ENCODE data around the gene FGF14. TPM values are rescaled to one million over a fixed set of nuclear protein-coding genes. Genes with fewer than 3 reads are reported as not detected.
A peak's percentile ranks its signal among the peaks of the same experiment; 100 is the strongest.

Gene FGF14
- polyA plus RNA-seq, 1 donor, result 0.23 TPM

DNA sequence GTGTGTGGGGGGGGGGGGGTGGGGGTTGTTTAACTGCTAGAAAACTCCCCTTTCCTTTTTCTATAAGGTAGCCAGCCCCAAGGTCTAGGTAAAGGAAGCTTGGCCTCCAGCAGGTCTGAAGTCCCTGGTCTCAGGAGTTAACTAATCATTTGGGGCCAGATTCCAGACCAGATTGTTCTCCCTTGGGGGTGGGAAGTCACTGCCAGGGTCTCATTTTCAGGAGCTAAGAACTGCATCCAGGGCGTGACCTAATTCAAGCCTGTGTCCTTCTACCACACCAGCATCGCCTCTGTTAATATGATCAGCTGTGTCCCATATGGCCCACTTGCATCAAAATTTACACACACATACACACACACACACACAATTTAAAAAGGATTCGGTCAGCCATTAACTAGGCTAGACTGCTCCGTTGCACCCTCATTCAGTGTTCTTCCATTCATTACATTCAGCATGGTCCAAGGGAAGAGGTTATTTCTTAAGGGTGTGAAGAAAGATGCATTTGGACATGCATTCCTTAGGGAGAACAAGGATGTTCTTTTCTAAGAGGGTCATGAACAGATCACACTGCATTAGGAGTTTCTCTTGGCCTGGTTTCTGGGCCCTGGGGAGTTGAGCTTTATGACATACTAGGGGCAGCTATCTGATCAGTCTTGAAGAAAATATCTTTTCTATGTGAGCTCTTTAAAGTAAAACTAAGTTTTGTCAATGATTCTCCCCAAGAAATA is 91.0 kb downstream of the FGF14 start:
- no peak for DNase-seq (ENCODE audit: low read depth)

- DNase-seq (ENCODE audit: low read depth), result no peak
Observed at GRCh38 chr13:102309110-102309509, 92.7 kb downstream of the FGF14 start.

DNA sequence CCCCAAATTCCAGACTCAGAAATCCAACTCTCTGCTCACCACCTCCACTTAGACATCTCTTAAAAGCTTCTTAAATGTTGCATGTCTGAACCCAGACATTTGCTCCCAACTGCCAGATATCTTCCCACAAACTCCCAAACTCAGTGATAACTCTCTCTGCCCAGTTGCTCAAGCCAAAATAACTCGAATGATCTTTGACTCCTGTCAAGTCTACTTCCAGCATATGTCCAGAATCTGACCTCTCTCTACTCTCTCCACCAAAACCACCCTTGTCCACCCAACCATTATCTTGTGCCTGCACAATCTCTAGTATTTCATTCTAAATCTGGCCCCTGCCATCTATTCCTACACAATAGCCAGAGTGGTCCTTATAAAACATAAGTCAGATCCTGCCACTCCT is 99.3 kb downstream of the FGF14 start:
- no peak for DNase-seq (ENCODE audit: low read depth)

GRCh38 chr13:102300379-102300778 is 101.5 kb downstream of the FGF14 start:
- DNase-seq (ENCODE audit: low read depth), result no peak

DNA sequence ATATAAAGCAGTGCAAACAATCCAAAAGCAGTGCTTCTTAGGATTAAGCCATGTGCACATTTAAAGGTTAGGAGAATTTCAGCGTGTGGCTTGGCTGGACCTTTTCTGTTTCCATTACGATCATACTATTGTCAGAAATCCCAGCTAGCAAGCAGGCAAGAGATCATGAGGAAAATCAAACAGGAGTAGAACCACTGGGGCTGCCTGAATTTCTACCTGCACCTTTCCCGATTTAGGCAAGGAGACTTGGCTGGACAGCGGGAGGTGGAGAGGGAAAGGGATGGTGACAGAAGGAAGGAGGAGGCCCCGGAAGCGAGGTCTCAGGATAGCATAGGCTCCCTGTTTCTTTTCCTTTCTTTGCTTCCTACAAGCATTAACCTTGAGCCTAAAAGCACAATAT is 102.5 kb downstream of the FGF14 start:
- no peak for DNase-seq (ENCODE audit: low read depth)

DNA sequence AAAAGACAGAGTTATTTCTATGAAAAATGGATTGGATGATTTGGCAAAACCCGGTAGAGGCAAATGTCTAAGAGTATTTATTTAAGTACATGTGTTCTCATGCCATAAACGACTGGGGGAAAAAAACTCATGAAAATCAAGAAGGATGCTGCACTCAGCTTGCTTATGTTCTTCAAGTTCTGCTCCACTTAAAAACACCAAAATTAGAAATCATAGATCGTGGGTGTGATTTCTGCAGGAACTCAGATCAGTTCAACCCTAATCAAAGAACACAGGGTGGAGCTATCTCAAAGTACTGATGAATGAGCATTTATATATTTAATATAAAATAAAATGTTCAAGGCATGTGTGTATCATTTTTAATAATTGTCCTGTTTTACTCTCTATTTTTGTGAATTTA is 103.8 kb downstream of the FGF14 start:
- no peak for DNase-seq (ENCODE audit: low read depth)

GRCh38 chr13:102295316-102296048 is 106.4 kb downstream of the FGF14 start:
- no peak for DNase-seq (ENCODE audit: low read depth)

DNA sequence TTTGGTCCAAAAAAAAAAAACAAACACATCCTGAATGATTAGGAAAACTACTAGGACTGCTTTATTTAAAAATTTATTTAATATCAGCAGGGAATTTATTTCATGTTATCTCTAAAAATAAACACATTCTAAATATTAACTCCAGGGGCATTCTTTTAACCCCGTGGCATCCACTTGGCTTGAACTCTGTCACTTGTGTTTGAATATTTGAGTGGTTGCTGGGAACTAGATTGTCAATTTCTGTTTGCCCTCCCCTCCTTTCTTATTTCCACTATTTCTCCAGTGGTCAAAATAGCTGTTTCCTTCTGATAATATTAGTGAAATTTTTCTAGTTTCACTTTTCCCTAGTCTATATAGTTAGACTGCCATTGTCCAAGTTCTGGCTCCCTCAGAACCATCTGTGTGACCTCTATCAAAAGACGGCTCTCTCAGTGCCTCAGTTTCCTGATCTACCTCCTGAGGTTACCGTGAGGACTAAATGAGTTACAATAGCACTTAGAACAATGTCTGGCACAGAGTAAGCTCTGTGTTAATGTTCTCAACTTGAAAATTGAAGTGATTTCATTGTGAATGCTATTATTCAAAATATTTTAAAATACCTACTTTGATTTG is 107.3 kb downstream of the FGF14 start:
- DNase-seq (ENCODE audit: low read depth), result no peak

DNA sequence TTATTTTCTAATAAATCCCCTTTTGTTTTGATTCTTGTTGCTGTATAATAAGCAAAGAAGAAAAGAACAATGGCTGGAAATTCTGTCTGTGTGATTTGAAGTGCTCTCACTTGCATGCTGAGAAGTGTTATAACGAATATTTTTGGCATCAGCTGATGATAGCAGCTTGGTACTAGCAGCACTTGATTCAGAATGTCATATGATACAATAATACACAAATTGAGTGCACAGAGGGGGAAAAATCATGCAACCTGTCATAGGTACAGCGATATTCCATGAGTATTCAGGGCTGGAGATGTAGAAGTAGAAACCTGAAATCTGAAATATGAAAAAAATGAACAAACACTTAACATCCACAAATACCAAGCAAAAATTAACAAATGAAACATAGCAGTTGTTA is 108.1 kb downstream of the FGF14 start:
- DNase-seq (ENCODE audit: low read depth), result no peak

DNA sequence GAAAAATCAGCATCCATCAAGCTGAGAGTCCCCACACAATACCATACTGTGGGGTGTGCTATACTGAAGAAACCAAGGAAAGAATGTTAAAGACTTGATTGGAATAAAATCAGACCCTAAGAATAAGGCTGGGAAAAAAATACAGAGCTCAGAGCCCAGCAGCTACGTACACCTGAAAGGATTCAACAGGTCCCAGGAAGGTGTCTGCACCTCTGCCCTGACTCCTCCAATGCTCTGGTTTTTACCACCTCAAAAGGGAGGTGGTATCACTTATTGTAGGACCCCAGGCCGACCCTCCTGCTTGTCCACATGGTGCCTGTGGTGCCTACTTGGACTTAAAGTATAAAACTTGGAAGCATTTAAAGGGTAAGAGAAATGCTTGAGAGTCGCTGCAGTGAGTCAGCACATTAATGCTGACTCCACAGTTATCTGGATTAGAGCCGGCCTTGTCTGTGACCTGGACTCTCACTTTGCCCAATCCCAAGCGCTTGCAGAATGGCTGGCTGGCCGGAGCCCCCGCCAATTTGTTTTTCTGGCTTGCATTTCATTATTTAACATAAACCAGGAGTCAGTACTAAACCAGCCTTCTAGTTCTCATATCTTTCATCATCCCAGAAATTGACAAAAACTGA is 110.1 kb downstream of the FGF14 start:
- no peak for DNase-seq (ENCODE audit: low read depth)

- DNase-seq (ENCODE audit: low read depth), result no peak
Observed at GRCh38 chr13:102289606-102290005, 112.2 kb downstream of the FGF14 start.

DNA sequence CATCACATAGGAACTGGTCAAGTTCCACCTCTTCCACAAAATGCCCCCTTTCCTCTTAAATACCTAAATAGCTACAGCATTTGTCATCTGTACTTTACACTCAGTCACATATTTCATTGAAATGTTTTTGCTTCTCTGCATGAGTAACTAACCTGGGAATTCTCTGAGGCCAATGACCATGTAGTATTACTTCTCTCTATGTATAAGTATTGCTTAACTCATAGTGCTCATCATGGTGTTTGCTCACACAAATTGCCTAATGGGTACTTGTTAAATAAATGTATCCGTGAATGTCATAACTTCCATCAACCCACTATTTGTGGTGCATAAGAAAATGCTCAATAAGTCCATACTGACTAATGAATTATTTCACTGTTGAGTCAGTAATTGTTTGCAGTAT is 115.5 kb downstream of the FGF14 start:
- no peak for DNase-seq (ENCODE audit: low read depth)

- no peak for DNase-seq (ENCODE audit: low read depth)
Observed at GRCh38 chr13:102280366-102280765, 121.5 kb downstream of the FGF14 start.

- no peak for DNase-seq (ENCODE audit: low read depth)
Observed at GRCh38 chr13:102277286-102277685, 124.6 kb downstream of the FGF14 start.

GRCh38 chr13:102276404-102276803 is 125.4 kb downstream of the FGF14 start:
- no peak for DNase-seq (ENCODE audit: low read depth)

DNA sequence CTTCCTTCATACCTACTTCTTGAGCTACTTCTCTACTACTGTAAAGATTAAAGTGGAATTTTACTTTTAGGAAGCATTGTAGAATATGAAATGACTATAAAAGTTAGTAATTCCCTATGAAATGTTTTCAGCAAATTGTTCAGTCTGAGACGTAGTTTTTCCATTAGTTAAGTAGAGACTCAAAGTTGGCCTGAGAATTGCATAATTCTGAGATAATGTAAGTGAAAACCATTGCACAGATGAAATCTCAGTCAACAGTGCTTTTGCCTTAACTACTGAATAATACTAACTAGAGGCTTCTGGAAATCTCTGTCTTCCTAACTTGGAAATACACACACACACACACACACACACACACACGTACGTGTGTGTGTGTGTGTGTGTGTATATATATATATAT is 125.9 kb downstream of the FGF14 start:
- peak; percentile 78 for DNase-seq (ENCODE audit: low read depth)

GRCh38 chr13:102273111-102273510 is 128.7 kb downstream of the FGF14 start:
- DNase-seq (ENCODE audit: low read depth), result no peak

DNA sequence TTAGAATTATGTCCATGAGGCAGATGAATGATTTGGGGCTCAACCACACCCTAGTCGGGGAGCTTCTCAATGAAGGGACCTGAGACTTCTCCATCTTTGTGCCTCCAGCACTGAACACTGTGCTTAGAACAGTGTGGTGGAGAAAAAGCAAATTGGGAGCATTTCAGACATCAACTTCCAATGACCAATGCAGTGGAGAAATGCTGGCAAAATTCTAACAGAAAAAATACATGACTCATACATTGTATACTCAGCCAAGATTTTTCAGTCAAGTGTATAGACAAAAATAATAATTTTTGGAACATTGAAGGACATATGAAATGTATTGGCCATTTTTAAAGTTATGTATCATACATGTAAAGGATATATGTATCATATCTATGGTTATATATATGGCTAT is 134.7 kb downstream of the FGF14 start:
- DNase-seq (ENCODE audit: low read depth), result no peak

DNA sequence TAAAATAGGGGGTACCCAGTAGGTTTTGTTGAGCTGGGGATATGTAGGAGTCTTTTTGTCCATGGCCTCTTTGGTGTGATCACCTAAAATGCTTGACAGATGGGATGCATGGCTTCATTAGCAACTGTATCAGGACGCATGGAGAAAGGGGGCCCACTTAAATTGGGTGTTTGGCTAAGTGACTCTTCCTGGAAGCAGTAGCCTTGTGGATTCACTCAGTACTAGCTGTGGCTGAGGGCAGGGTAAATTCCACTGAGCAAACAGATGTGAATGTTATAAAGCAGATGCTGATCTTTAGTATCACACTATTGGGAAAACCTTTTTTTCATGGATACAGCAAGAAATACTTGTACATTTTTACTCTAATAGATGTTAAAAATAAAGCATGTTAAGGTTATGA is 140.0 kb downstream of the FGF14 start:
- no peak for DNase-seq (ENCODE audit: low read depth)

- no peak for DNase-seq (ENCODE audit: low read depth)
Observed at GRCh38 chr13:102261316-102261715, 140.5 kb downstream of the FGF14 start.

- no peak for DNase-seq (ENCODE audit: low read depth)
Observed at GRCh38 chr13:102260256-102260655, 141.6 kb downstream of the FGF14 start.

DNA sequence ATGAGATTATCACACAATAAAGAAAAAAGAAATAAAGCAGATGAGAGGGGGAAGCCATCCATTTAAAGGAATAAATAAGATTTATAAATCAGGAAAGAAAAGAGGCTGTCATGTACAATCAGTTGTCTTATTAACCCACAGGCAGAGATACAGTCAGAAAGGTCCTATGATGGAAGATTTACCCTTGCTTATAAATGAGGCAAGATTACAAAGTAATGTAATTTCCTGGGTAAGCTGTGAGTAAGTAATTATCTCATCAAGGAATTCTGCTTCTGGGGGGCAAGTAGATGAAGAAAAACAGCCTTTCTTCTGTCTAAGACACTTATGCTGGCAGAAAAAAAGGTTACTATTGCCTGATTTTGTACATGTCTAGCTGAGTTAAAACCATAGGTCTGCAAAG is 146.4 kb downstream of the FGF14 start:
- no peak for DNase-seq (ENCODE audit: low read depth)

DNA sequence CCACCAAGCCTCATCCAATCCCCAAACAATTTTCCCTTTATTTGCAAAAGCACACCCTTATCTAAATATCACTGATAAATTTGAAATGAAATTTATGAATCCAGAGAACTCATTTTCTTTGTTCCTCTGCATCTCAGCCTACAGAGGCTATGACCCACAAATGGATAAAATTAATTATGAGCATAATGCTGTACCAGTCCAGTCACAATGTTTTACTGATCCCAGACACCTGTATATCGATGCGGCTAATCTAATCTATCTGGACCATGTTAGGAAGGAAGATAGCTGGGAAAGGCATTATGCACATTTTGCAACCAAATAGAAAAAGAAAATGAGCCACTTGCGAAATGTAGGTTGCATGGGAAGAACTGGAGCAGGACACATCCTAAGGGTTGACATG is 150.0 kb downstream of the FGF14 start:
- DNase-seq (ENCODE audit: low read depth), result no peak
